ENCODE measurements around the gene NRTN. TPM values are rescaled to one million over a fixed set of nuclear protein-coding genes. Genes with fewer than 3 reads are reported as not detected.
"Not testable (repeated sequence)": the region's sequence is repeated elsewhere in the genome, so short reads cannot be mapped to it uniquely, and the experiment has no call there.

The NRTN gene
- total RNA-seq, 2 experiments from 2014 or later = 0.21 to 0.32 TPM

- no peak overlapping the region for H3K27ac Mint-ChIP-seq
- ATAC-seq = no peak
- ChIA-PET CTCF (interaction anchor here (0.7 to 1.6 kb wide), 2 partner anchors 12 to 59 kb away, joined by 3 to 6 read pairs; partner anchors contain the start of gene FUT3), POLR2A (no interaction called here)
- peaks cover 2% of the 10 kb centered on the region for H3K27me3 Mint-ChIP-seq
- no peaks in the 10 kb centered on the region for H3K4me1 Mint-ChIP-seq
- H3K9me3 Mint-ChIP-seq (ENCODE audit: low read depth) = no peaks in the 10 kb centered on the region
- no peak for DNase-seq
- no peak overlapping the region for H3K4me3 Mint-ChIP-seq
- intact Hi-C loops (cut with DNase I, micrococcal nuclease) = no loop called here
- H3K36me3 Mint-ChIP-seq (ENCODE audit: low read depth) = no peaks in the 10 kb centered on the region
Observed at GRCh38 chr19:5863030-5863665, 58.3 kb downstream of the NRTN start.

- peaks cover 2% of the 10 kb centered on the region for H3K27me3 Mint-ChIP-seq
- POLR2A ChIA-PET = no interaction called here
- ATAC-seq = no peak
- H3K27ac Mint-ChIP-seq = no peak overlapping the region
- H3K4me3 Mint-ChIP-seq = no peak overlapping the region
- CTCF ChIA-PET = interaction anchor here (1.6 kb wide), 1 partner anchor 60 kb away, joined by 6 read pairs; no protein-coding TSS in a partner anchor
- no peak for DNase-seq
- intact Hi-C loops (cut with DNase I, micrococcal nuclease) = no loop called here
- no peaks in the 10 kb centered on the region for H3K4me1 Mint-ChIP-seq
- H3K36me3 Mint-ChIP-seq (ENCODE audit: low read depth) = no peaks in the 10 kb centered on the region
- H3K9me3 Mint-ChIP-seq (ENCODE audit: low read depth) = no peaks in the 10 kb centered on the region
Observed at GRCh38 chr19:5864013-5864720, 59.3 kb downstream of the NRTN start.

- POLR2A ChIA-PET = no interaction called here
- intact Hi-C loops (cut with DNase I, micrococcal nuclease) = no loop called here
- ATAC-seq = no peak
- no peaks in the 10 kb centered on the region for H3K36me3 Mint-ChIP-seq (ENCODE audit: low read depth)
- no peaks in the 10 kb centered on the region for H3K9me3 Mint-ChIP-seq (ENCODE audit: low read depth)
- DNase-seq = no peak
- CTCF ChIA-PET = interaction anchor here (1.6 kb wide), 1 partner anchor 61 kb away, joined by 6 read pairs; no protein-coding TSS in a partner anchor
- no peak overlapping the region for H3K4me3 Mint-ChIP-seq
- peaks cover 2% of the 10 kb centered on the region for H3K27me3 Mint-ChIP-seq
- no peak overlapping the region for H3K27ac Mint-ChIP-seq
- H3K4me1 Mint-ChIP-seq = no peaks in the 10 kb centered on the region
Observed at GRCh38 chr19:5864725-5865486, 60.0 kb downstream of the NRTN start.

- DNase-seq (no peak), ATAC-seq (no peak)
- CTCF ChIA-PET = no interaction called here
- Mint-ChIP-seq H3K27me3 (no peaks in the 10 kb centered on the region), H3K36me3 (ENCODE audit: low read depth) (no peaks in the 10 kb centered on the region), H3K9me3 (ENCODE audit: low read depth) (no peaks in the 10 kb centered on the region), H3K4me3 (no peak overlapping the region), H3K27ac (no peak overlapping the region), H3K4me1 (no peaks in the 10 kb centered on the region)
- POLR2A ChIA-PET = no interaction called here
- intact Hi-C loops (cut with DNase I, micrococcal nuclease) = no loop called here
Observed at GRCh38 chr19:5865772-5866171, 60.9 kb downstream of the NRTN start.

GRCh38 chr19:5867201-5868136 is 62.6 kb downstream of the NRTN start:
- Mint-ChIP-seq H3K4me1 (no peaks in the 10 kb centered on the region), H3K4me3 (no peak overlapping the region), H3K27me3 (no peaks in the 10 kb centered on the region), H3K36me3 (ENCODE audit: low read depth) (no peaks in the 10 kb centered on the region), H3K27ac (no peak overlapping the region), H3K9me3 (ENCODE audit: low read depth) (no peaks in the 10 kb centered on the region)
- ChIA-PET CTCF (no interaction called here), POLR2A (no interaction called here)
- no peak for ATAC-seq
- intact Hi-C loops (cut with DNase I, micrococcal nuclease) = no loop called here
- DNase-seq = no peak

- Mint-ChIP-seq H3K36me3 (ENCODE audit: low read depth) (no peaks in the 10 kb centered on the region), H3K27me3 (no peaks in the 10 kb centered on the region), H3K27ac (no peak overlapping the region), H3K4me1 (no peaks in the 10 kb centered on the region), H3K9me3 (ENCODE audit: low read depth) (no peaks in the 10 kb centered on the region), H3K4me3 (no peak overlapping the region)
- ChIA-PET CTCF (no interaction called here), POLR2A (no interaction called here)
- intact Hi-C loops (cut with DNase I, micrococcal nuclease) = no loop called here
- DNase-seq = no peak
- ATAC-seq = no peak
Observed at GRCh38 chr19:5870986-5871394, 66.1 kb downstream of the NRTN start.

GRCh38 chr19:5873617-5874199 is 68.8 kb downstream of the NRTN start:
- H3K9me3 Mint-ChIP-seq (ENCODE audit: low read depth) = no peaks in the 10 kb centered on the region
- H3K4me1 Mint-ChIP-seq = no peaks in the 10 kb centered on the region
- intact Hi-C loops (cut with DNase I, micrococcal nuclease) = no loop called here
- H3K27me3 Mint-ChIP-seq = no peaks in the 10 kb centered on the region
- CTCF ChIA-PET = no interaction called here
- H3K4me3 Mint-ChIP-seq = no peak overlapping the region
- H3K36me3 Mint-ChIP-seq (ENCODE audit: low read depth) = no peaks in the 10 kb centered on the region
- H3K27ac Mint-ChIP-seq = no peak overlapping the region
- DNase-seq = no peak
- POLR2A ChIA-PET = no interaction called here
- ATAC-seq = no peak

GRCh38 chr19:5874496-5874895 is 69.6 kb downstream of the NRTN start:
- H3K27ac Mint-ChIP-seq; intact Hi-C loops (cut with DNase I, micrococcal nuclease); DNase-seq; H3K36me3 Mint-ChIP-seq (ENCODE audit: low read depth); ATAC-seq; H3K4me1 Mint-ChIP-seq; H3K4me3 Mint-ChIP-seq; H3K9me3 Mint-ChIP-seq (ENCODE audit: low read depth); H3K27me3 Mint-ChIP-seq; POLR2A ChIA-PET: not testable (repeated sequence)
- CTCF ChIA-PET = interaction anchor here (0.6 kb wide), 1 partner anchor 73 kb away, joined by 3 read pairs; no protein-coding TSS in a partner anchor

- no peaks in the 10 kb centered on the region for H3K4me1 Mint-ChIP-seq
- CTCF ChIA-PET = no interaction called here
- ATAC-seq (no peak), DNase-seq (no peak)
- H3K27me3 Mint-ChIP-seq = peaks cover 4% of the 10 kb centered on the region
- H3K27ac Mint-ChIP-seq = no peak overlapping the region
- no peaks in the 10 kb centered on the region for H3K36me3 Mint-ChIP-seq (ENCODE audit: low read depth)
- H3K4me3 Mint-ChIP-seq = no peak overlapping the region
- no peaks in the 10 kb centered on the region for H3K9me3 Mint-ChIP-seq (ENCODE audit: low read depth)
- intact Hi-C loops (cut with DNase I, micrococcal nuclease) = no loop called here
- POLR2A ChIA-PET = no interaction called here
Observed at GRCh38 chr19:5877427-5877826, 72.6 kb downstream of the NRTN start.

- ATAC-seq = no peak
- no peaks in the 10 kb centered on the region for H3K36me3 Mint-ChIP-seq (ENCODE audit: low read depth)
- H3K27ac Mint-ChIP-seq = no peak overlapping the region
- no peaks in the 10 kb centered on the region for H3K4me1 Mint-ChIP-seq
- H3K4me3 Mint-ChIP-seq = no peak overlapping the region
- H3K27me3 Mint-ChIP-seq = peaks cover 4% of the 10 kb centered on the region
- CTCF ChIA-PET = no interaction called here
- DNase-seq = no peak
- intact Hi-C loops (cut with DNase I, micrococcal nuclease) = no loop called here
- H3K9me3 Mint-ChIP-seq (ENCODE audit: low read depth) = no peaks in the 10 kb centered on the region
- POLR2A ChIA-PET = no interaction called here
Observed at GRCh38 chr19:5877882-5878281, 73.0 kb downstream of the NRTN start.
